Kidney (tissue), 14 donors: ENCODE data around the gene PHLPP2. TPM values are rescaled to one million over a fixed set of nuclear protein-coding genes. Genes with fewer than 3 reads are reported as not detected.

Source experiments
- DNase-seq, 5 donors: peaks; one replicate each; pipeline ENCODE4 v3.0.0-alpha.2; 2013 to 2020
- FAIRE-seq: peaks from 2 replicates; lab custom pipeline; 2012; peaks lifted over from hg19 to GRCh38; lab: Jason Lieb, UNC
- H3K27ac ChIP-seq, 2 donors: one replicate each; pipeline ENCODE4 v1.7.0; 2013; ENCODE audit warnings: low read depth in 2 of 2, low read length in 2 of 2, inconsistent platforms in 1 of 2
- H3K27me3 ChIP-seq: one replicate; pipeline ENCODE4 v1.7.1; 2013; ENCODE audit warnings: low read length, inconsistent platforms; ENCODE audit not compliant: control insufficient read depth, insufficient read depth
- H3K36me3 ChIP-seq, 3 donors: one replicate each; pipeline versions ENCODE4 v1.7.0 to v1.7.1; 2013; ENCODE audit warnings: low read length in 3 of 3, control low read depth in 1 of 3, inconsistent platforms in 1 of 3; ENCODE audit not compliant: insufficient read depth in 3 of 3, control insufficient read depth in 2 of 3
- H3K4me1 ChIP-seq, 3 donors: one replicate each; pipeline versions ENCODE4 v1.7.0 to v1.7.1; 2013; ENCODE audit warnings: low read length in 3 of 3, inconsistent platforms in 1 of 3, low read depth in 1 of 3; ENCODE audit not compliant: control insufficient read depth in 2 of 3, insufficient read depth in 2 of 3
- H3K4me3 ChIP-seq, 3 donors: one replicate each; pipeline versions ENCODE4 v1.7.0 to v1.8.1; 2013; ENCODE audit warnings: low read length in 3 of 3, control low read depth in 1 of 3, inconsistent platforms in 1 of 3
- H3K9ac ChIP-seq, 3 donors: one replicate each; pipeline versions ENCODE4 v1.7.0 to v1.7.1; 2013; ENCODE audit warnings: low read length in 3 of 3, control low read depth in 1 of 3, inconsistent platforms in 1 of 3
- H3K9me3 ChIP-seq, 3 donors: one replicate each; pipeline versions ENCODE4 v1.7.0 to v1.7.1; 2013; ENCODE audit warnings: low read length in 3 of 3, control low read depth in 1 of 3, inconsistent platforms in 1 of 3; ENCODE audit not compliant: control insufficient read depth in 2 of 3, insufficient read depth in 1 of 3
- CTCF ChIP-seq: IDR thresholded peaks from 3 replicates; pipeline ENCODE4 v1.5.1; 2012; ENCODE audit warnings: mild to moderate bottlenecking, moderate library complexity, borderline replicate concordance; ENCODE audit not compliant: insufficient read depth; ENCODE audit errors: extremely low read depth
- intact Hi-C: fragments of 100-400 bp; cut with DNase I; formaldehyde crosslinking; loops from one replicate; pipeline ENCODE4 v1.11.1; 2022
- polyA plus RNA-seq: library from polyadenylated mRNA; stranded (reverse); fragments of 350-450 nt; fragmentation: Illumina TruSeq; extraction: RNeasy Lipid Tissue Mini Kit (QIAGEN cat#74804); gene quantifications from one replicate; pipeline ENCODE4 v1.2.3, GENCODE V29; 2014; ENCODE audit warnings: low read depth, low replicate concordance; ENCODE audit not compliant: insufficient read depth
- total RNA-seq: library from RNA; stranded (reverse); fragmentation: NEBNext Ultra II Directional; extraction: Animal tissue kit (Norgen Biotek cat#: 25700); gene quantifications from one replicate; pipeline ENCODE4 v1.2.1, GENCODE V29; 2021
- donor health status: control.
- donor health status: control.
- donor health status: control.
- donor health status: control.
- donor health status: control.
- donor health status: DM: yes; HTN: yes; CAD: no.
- donor health status: Normal renal cell carcinoma (clear cell type).

Gene PHLPP2
- total and polyA plus RNA-seq, 2 donors from 2014 or later, result 2.8 to 7.1 TPM

- no peak overlapping the region for H3K27ac ChIP-seq
- no peak for TF ChIP-seq CTCF
- peaks cover 0 to 8% (median 5%) of the 10 kb centered on the region in 3 donors for H3K36me3 ChIP-seq
- no peaks in the 10 kb centered on the region for H3K27me3 ChIP-seq
- FAIRE-seq (no peak), DNase-seq (no peak)
- H3K9me3 ChIP-seq, result no peaks in the 10 kb centered on the region
- no peak overlapping the region for H3K9ac ChIP-seq
- H3K4me3 ChIP-seq, result no peak overlapping the region
- H3K4me1 ChIP-seq, result no peaks in the 10 kb centered on the region
- intact Hi-C loops, result no loop called here
Observed at GRCh38 chr16:71666928-71667707, 57.4 kb downstream of the PHLPP2 start.

- H3K27me3 ChIP-seq, result no peaks in the 10 kb centered on the region
- no peak overlapping the region for H3K9ac ChIP-seq
- H3K9me3 ChIP-seq, result no peaks in the 10 kb centered on the region
- H3K36me3 ChIP-seq, result peaks cover 0 to 8% (median 5%) of the 10 kb centered on the region in 3 donors
- no peak for TF ChIP-seq CTCF
- no peak overlapping the region for H3K27ac ChIP-seq
- no peaks in the 10 kb centered on the region for H3K4me1 ChIP-seq
- intact Hi-C loops, result no loop called here
- no peak for FAIRE-seq
- DNase-seq, result no peak
- H3K4me3 ChIP-seq, result no peak overlapping the region
Observed at GRCh38 chr16:71666264-71666663, 58.2 kb downstream of the PHLPP2 start.

GRCh38 chr16:71659471-71659870 is 65.0 kb downstream of the PHLPP2 start:
- no peak for FAIRE-seq
- TF ChIP-seq CTCF, result no peak

More at GRCh38 chr16:71659471-71659870, 65.0 kb downstream of the PHLPP2 start:
- H3K4me3 ChIP-seq, result no peak overlapping the region
- peaks cover 0 to 14% (median 13%) of the 10 kb centered on the region in 3 donors for H3K36me3 ChIP-seq
- no peak overlapping the region for H3K27ac ChIP-seq
- peaks cover 0 to 2% (median 0%) of the 10 kb centered on the region in 3 donors for H3K4me1 ChIP-seq
- H3K27me3 ChIP-seq, result no peaks in the 10 kb centered on the region
- no peaks in the 10 kb centered on the region for H3K9me3 ChIP-seq
- DNase-seq, result no peak
- intact Hi-C loops, result no loop called here
- H3K9ac ChIP-seq, result no peak overlapping the region
